ENCODE data around the gene SCARF2.

Gene SCARF2

GRCh38 chr22:20399866-20400605 is 37.6 kb downstream of the SCARF2 start:
- Histone ChIP-seq H3K36me3 (ENCODE audit: control insufficient read depth in 2 of 2, insufficient read depth in 1 of 2, low read length in 2 of 2) (peaks cover 0 to 53% of the 10 kb centered on the region in 2 experiments; a peak in 1 of 3 replicates), H3K4me1 (ENCODE audit: control insufficient read depth, insufficient read depth, low read length) (0 out of 2 replicates have a peak, but pooled peaks cover 2% of the 10 kb centered on the region), H3K9me3 (ENCODE audit: control insufficient read depth, insufficient read depth, low read depth, low read length) (no peaks in the 10 kb centered on the region), H3K4me3 (ENCODE audit: low read depth, low read length) (no peak overlapping the region), H3K27ac (ENCODE audit: extremely low read depth, low read depth, low read length) (no peak overlapping the region)
- TF ChIP-seq KLF8 (tag by site-specific recombination; IDR thresholded peaks at IDR 0.05) (no peak), ZNF747 (tag by site-specific recombination; IDR thresholded peaks at IDR 0.05) (no peak), ZNF121 (tag by site-specific recombination; IDR thresholded peaks at IDR 0.05) (no peak), ZNF391 (tag by site-specific recombination; IDR thresholded peaks at IDR 0.05; ENCODE audit: borderline replicate concordance, low read depth) (no peak), ZNF280C (tag by site-specific recombination; IDR thresholded peaks at IDR 0.05) (no peak), ZNF366 (tag by site-specific recombination; conservative IDR thresholded peaks at IDR 0.05) (no peak), OSR2 (tag by site-specific recombination; IDR thresholded peaks at IDR 0.05) (no peak)
- TF ChIP-seq, protein P1, sequence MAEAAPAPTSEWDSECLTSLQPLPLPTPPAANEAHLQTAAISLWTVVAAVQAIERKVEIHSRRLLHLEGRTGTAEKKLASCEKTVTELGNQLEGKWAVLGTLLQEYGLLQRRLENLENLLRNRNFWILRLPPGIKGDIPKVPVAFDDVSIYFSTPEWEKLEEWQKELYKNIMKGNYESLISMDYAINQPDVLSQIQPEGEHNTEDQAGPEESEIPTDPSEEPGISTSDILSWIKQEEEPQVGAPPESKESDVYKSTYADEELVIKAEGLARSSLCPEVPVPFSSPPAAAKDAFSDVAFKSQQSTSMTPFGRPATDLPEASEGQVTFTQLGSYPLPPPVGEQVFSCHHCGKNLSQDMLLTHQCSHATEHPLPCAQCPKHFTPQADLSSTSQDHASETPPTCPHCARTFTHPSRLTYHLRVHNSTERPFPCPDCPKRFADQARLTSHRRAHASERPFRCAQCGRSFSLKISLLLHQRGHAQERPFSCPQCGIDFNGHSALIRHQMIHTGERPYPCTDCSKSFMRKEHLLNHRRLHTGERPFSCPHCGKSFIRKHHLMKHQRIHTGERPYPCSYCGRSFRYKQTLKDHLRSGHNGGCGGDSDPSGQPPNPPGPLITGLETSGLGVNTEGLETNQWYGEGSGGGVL (tag by site-specific recombination; IDR thresholded peaks at IDR 0.05) = no peak
- TF ChIP-seq, protein P2, sequence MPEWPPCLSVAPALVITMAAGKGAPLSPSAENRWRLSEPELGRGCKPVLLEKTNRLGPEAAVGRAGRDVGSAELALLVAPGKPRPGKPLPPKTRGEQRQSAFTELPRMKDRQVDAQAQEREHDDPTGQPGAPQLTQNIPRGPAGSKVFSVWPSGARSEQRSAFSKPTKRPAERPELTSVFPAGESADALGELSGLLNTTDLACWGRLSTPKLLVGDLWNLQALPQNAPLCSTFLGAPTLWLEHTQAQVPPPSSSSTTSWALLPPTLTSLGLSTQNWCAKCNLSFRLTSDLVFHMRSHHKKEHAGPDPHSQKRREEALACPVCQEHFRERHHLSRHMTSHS (tag by site-specific recombination; IDR thresholded peaks at IDR 0.05) = no peak
- ChIA-PET POLR2A (no interaction called here), CTCF (interaction anchor here (1.0 kb wide), 1 partner anchor 9 kb away, joined by 4 read pairs; no protein-coding TSS in a partner anchor)

- ChIA-PET POLR2A (no interaction called here), CTCF (interaction anchor here (0.7 kb wide), 1 partner anchor 160 kb away, joined by 3 read pairs; no protein-coding TSS in a partner anchor)
- Histone ChIP-seq H3K36me3 (ENCODE audit: control insufficient read depth in 2 of 2, insufficient read depth in 1 of 2, low read length in 2 of 2) (peaks cover 0 to 37% of the 10 kb centered on the region in 2 experiments; a peak in 1 of 3 replicates), H3K4me1 (ENCODE audit: control insufficient read depth, insufficient read depth, low read length) (0 out of 2 replicates have a peak, but pooled peaks cover 2% of the 10 kb centered on the region), H3K27ac (ENCODE audit: extremely low read depth, low read depth, low read length) (no peak overlapping the region), H3K9me3 (ENCODE audit: control insufficient read depth, insufficient read depth, low read depth, low read length) (no peaks in the 10 kb centered on the region), H3K4me3 (ENCODE audit: low read depth, low read length) (no peak overlapping the region)
- TF ChIP-seq ZBTB7A (tag by site-specific recombination; IDR thresholded peaks at IDR 0.05; ENCODE audit: low read depth) = no peak
These were observed 39.2 kb downstream of the SCARF2 start for GRCh38 chr22:20398420-20398819.

GRCh38 chr22:20397498-20397897 is 40.1 kb downstream of the SCARF2 start:
- POLR2A ChIA-PET = no interaction called here
- CTCF ChIA-PET = interaction anchor here (0.6 kb wide), 1 partner anchor 254 kb away, joined by 3 read pairs; no protein-coding TSS in a partner anchor
- H3K4me3 ChIP-seq (ENCODE audit: low read depth, low read length) = no peak overlapping the region
- H3K9me3 ChIP-seq (ENCODE audit: control insufficient read depth, insufficient read depth, low read depth, low read length) = no peaks in the 10 kb centered on the region
- H3K4me1 ChIP-seq (ENCODE audit: control insufficient read depth, insufficient read depth, low read length) = 0 out of 2 replicates have a peak, but pooled peaks cover 2% of the 10 kb centered on the region
- TF ChIP-seq SP3 (tag by site-specific recombination; IDR thresholded peaks at IDR 0.05) (no peak), ZNF146 (tag by site-specific recombination; IDR thresholded peaks at IDR 0.05) (peak; percentile 89)
- H3K27ac ChIP-seq (ENCODE audit: extremely low read depth, low read depth, low read length) = no peak overlapping the region
- H3K36me3 ChIP-seq (ENCODE audit: control insufficient read depth in 2 of 2, insufficient read depth in 1 of 2, low read length in 2 of 2) = peaks cover 0 to 29% of the 10 kb centered on the region in 2 experiments; a peak in 1 of 3 replicates

Measured in HEK293 (cell line).